GM21360 (cell line): ENCODE results near the gene PRKAG2.

Source experiments
- ATAC-seq: cut with Tn5 transposase; IDR thresholded peaks from one replicate; pipeline ENCODE4 v1.9.1; 2021; ENCODE audit warnings: mild to moderate bottlenecking, moderate library complexity; ENCODE audit not compliant: unreplicated experiment

Gene PRKAG2

GRCh38 chr7:151900986-151901621 lies 24.2 kb upstream of the PRKAG2 start:
- no peak for ATAC-seq

- no peak for ATAC-seq
Measured at GRCh38 chr7:151900591-151900985, 23.7 kb upstream of the PRKAG2 start.

- no peak for ATAC-seq
Measured at GRCh38 chr7:151899513-151900360, 22.8 kb upstream of the PRKAG2 start.

- no peak for ATAC-seq
Measured at GRCh38 chr7:151897951-151898686, 21.2 kb upstream of the PRKAG2 start.

GRCh38 chr7:151897161-151897731 lies 20.3 kb upstream of the PRKAG2 start:
- ATAC-seq = no peak

GRCh38 chr7:151896486-151896885 lies 19.6 kb upstream of the PRKAG2 start:
- ATAC-seq = no peak

GRCh38 chr7:151896086-151896485 lies 19.2 kb upstream of the PRKAG2 start:
- ATAC-seq = no peak

GRCh38 chr7:151895631-151896031 lies 18.7 kb upstream of the PRKAG2 start:
- ATAC-seq = no peak

GRCh38 chr7:151895008-151895630 lies 18.2 kb upstream of the PRKAG2 start:
- no peak for ATAC-seq

GRCh38 chr7:151894111-151895007 lies 17.4 kb upstream of the PRKAG2 start:
- ATAC-seq = no peak

- no peak for ATAC-seq
Measured at GRCh38 chr7:151893405-151893923, 16.5 kb upstream of the PRKAG2 start.

GRCh38 chr7:151891753-151892152 lies 14.8 kb upstream of the PRKAG2 start:
- no peak for ATAC-seq

- ATAC-seq = no peak
Measured at GRCh38 chr7:151891182-151891581, 14.3 kb upstream of the PRKAG2 start.

- ATAC-seq = no peak
Measured at GRCh38 chr7:151890355-151891004, 13.6 kb upstream of the PRKAG2 start.

GRCh38 chr7:151889406-151890354 lies 12.8 kb upstream of the PRKAG2 start:
- no peak for ATAC-seq

- ATAC-seq = no peak
Measured at GRCh38 chr7:151888079-151889067, 11.5 kb upstream of the PRKAG2 start.

GRCh38 chr7:151886783-151887182 lies 9.9 kb upstream of the PRKAG2 start:
- no peak for ATAC-seq
